NCI-H2196 treated with DMSO at 0.1 percent for 48 hours (cell line): ENCODE results near the gene SLC41A3.
"Not testable (repeated sequence)": the region's sequence is repeated elsewhere in the genome, so short reads cannot be mapped to it uniquely, and the experiment has no call there.

Experiments used
- DNase-seq: peaks from one replicate; lab custom pipeline; 2025; ENCODE audit not compliant: unreplicated experiment; lab: John Stamatoyannopoulos, UW

SLC41A3 gene

DNA sequence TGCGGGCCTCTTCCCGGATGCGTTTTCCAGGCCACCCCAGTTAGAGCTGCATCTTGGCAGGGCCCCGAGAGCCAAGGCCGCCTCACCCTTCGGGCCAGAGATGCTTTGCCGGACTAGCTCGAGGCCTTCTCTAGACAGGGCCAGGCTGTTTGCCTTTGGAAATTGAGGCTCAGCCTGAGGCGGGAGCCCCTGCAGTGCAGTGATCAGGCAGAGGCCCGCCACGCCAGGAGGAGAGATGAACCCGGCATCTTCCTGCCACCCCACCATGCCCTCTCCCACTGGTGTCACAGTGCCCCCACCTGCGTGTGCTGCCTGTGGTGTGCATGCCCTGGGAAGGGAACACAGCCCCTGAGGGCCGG, 123.9 kb downstream of the SLC41A3 start:
- no peak for DNase-seq

GRCh38 chr3:125959317-125960065, 124.4 kb downstream of the SLC41A3 start:
- DNase-seq = no peak

- no peak for DNase-seq
Observed at GRCh38 chr3:125958511-125959316, 125.2 kb downstream of the SLC41A3 start.

DNA sequence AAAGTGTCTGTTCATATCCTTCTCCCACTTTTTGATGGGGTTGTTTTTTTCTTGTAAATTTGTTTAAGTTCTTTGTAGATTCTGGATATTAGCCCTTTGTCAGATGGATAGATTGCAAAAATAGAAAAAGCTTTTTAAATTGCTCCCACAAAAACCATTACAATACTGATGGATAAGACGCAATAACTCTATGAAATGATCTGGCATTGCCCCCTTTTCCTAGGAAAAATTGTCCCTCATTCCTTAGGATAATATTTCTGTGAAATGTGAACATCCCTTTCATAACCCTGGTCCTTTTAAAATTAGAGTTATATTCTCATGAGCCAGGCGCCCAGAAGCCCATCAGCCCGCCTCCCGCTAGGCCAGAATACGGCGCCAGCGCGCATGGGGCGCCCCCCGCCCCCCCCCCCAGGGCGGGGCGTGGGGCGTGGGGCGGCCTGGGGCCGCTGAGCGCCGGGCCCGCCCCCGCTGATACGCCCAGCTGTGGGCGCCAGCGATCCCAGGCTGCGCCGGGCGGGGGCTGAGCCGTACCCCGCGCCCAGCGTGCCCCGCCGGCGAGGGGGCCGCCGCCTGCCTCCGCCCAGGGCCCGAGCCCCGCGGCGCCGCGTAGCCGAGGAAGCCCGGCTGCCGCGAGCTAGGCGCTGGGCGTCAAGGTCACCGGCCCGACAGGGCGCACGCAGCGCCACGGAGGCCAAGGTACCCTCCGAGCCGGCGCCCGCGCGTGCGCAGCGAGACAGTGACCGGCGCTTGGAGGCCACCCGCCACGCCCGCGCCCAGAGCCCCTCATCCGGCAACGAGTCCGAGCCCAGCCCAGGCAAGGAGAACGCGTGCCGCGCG, 126.0 kb downstream of the SLC41A3 start:
- DNase-seq = no peak

GRCh38 chr3:125957020-125957419, 126.9 kb downstream of the SLC41A3 start:
- DNase-seq = not testable (repeated sequence)
